ENCODE results near the gene UPK3A. TPM values are rescaled to one million over a fixed set of nuclear protein-coding genes. Genes with fewer than 3 reads are reported as not detected.

Gene UPK3A
- total RNA-seq, result 0.40 TPM
- long read RNA-seq, result 0 reads

DNA sequence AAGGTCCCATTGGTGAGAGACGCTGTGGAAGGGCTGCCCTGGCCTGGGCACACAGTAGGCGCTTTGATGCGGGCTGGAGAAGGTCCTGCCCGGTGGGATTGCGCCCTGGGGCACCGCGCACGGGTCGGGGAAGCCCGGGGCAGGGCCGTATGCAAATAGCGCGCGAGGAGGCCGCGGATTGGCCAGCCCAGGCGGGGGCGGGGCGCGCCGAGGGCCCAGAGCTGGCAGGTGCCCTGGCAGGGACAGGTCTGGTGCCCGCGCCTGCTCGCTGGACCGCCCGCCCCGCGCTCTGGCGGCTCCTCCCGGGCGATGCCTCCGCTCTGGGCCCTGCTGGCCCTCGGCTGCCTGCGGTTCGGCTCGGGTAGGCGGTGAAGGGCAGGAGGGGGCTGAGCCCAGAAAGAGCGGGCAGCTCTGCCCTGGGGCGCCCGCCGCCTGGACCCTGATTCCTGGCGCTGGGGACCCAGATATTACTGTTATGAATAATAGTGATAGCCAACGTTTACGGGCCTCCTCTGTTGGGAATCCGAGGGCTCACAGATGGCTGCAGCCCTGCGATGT is at the start of gene UPK3A:
Gene UPK3A (plus strand): TSS at position 245 of the 558 bp plus-strand sequence. CDS start 65 bp downstream, at position 310.
- DNase-seq (ENCODE audit: low spot score), result peak; percentile 90
- intact Hi-C loops (cut with DNase I), result no loop called here

GRCh38 chr22:45235101-45235777 is 49.5 kb upstream of the UPK3A start:
- DNase-seq (ENCODE audit: low spot score), result peak; percentile 86
- intact Hi-C loops (cut with DNase I), result no loop called here

DNA sequence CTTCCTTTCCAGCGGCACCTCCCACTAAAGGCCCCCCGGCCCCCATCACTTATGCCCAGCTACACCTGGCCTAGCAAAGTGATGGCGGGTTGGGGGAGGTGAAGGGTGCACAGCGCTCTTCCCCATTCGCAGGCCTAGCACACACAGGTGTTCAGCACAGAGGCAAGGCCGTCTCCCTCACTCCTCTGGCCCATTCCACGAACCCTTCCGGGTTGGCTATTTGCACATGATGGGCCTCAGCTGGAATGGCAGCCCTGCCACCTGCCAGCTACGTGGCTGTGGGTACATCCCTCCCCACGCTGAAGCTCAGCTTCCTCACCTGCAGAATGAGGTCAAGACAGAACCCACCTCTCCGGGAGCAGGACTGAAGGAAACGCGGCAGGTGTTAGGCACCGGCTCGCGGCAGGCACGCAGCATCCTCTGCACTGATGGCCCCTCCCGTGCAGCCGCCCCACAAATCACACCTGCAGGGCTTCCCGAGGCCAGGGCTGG is 48.9 kb upstream of the UPK3A start:
- intact Hi-C loops (cut with DNase I), result no loop called here
- no peak for DNase-seq (ENCODE audit: low spot score)

DNA sequence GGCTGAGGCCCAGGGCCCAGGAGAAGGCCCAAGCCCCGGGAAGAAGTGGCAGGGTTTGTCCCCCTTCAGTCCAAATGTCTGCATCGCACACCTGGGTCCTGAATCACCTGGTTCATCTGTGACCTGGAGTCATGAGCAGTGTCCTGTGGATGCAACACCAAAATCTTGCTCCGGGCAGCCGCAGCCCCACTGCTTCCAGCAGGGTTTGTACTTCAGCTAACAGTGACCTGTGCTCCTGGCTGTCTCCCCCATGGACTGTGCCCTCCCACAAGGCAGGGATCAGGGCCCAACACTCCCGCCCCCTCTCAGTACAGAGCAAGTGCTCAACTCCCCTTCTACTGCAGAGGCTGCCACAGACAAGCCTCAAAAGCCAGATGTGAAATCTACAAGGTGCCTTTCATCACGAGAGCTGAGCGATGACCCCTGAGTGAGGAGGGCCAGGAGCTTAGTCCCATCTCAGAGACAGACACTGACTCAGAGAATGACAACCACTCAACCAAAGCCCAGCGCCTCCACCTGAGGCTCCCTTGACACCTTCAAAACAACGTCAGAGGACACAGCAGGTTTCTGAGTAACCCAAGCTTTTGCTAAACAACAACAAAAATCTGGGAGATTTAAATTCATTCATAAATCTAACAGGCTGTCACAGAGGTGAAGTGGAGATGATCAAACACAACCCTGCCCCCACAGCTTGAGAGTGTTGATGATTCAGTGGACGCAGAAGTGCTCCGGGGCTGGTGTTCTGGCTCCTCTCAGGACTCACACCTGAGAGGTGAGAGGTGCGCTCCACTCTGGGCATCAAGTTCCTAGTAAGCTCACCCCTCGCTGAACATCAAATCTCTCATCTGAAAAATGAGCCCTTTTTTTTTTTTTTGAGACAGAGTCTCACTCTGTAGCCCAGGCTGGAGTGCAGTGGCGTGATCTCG is 47.4 kb upstream of the UPK3A start:
- DNase-seq (ENCODE audit: low spot score), result no peak
- intact Hi-C loops (cut with DNase I), result no loop called here

DNA sequence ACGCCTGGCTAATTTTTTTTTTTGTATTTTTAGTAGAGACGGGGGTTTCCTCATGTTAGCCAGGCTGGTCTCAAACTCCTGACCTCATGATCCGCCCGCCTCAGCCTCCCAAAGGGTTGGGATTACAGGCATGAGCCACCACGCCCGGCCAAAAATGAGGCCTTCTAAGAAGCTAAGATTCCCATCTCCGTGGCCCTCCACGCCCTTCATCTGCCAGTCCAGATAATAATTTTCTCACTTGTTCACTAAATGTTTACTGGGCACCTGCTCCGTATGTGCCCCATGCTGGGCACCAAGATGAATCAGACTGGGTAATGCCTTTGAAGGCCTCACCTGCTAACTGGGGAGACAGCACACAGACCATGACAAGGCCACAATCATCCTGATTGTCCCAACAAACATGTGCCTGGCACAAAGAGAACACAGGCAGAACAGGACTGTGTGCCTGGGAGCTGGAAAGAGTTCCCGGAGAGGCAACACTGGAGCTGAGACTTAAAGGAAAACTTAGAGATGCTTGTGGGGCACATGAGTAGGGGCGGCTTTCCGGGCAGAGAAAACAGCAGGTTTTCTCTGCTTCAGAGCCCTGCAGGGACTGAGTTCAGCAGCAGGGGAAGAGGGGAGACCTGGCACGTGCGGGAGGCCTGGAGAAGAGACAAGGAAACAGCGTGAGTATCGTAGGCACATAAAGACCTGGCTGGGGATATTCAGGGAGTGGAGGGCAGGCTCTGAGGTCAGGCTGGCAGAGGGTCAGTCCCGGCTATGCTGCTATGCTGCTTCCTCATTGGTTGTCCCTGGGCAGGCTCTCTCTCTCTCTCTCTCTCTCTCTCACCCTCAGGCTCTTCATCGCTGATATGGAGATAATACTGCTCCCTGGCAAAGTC is 46.4 kb upstream of the UPK3A start:
- DNase-seq (ENCODE audit: low spot score), result no peak
- intact Hi-C loops (cut with DNase I), result no loop called here

DNA sequence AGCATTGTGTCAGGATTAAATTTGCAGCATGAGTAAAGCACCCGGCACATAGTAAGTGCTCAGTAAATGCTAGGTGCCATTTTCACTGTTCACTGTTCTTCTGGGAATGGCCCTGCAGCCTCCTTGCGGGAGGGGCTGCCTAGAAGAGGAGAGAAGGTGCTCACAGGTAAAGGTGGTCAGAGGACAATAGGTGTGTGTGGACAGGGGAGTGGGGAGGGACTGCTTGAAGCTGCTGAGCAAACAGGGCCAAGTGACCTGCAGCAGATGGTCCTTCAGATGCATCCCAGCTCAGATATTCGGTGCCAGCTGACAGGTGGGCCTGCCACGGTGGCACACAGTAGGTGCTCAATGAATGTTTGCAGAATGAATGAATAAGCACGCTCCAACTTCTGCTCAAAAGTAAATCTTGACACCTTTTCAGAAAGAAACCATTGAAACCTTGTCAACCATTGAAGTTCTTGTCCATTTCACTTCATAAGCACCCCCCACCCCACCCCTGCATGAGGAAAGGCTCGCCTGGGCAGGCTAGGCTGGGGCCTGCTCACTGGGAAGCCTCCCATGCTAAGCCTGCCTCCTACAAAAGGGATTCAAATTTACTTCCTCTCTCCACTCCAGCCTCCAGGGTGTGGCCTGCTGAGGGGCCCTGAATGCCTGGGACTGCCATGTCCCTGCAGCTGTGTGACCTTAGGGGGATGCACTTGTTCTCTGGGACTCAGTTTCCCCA is 45.6 kb upstream of the UPK3A start:
- intact Hi-C loops (cut with DNase I), result no loop called here
- DNase-seq (ENCODE audit: low spot score), result no peak

- no peak for DNase-seq (ENCODE audit: low spot score)
Observed at GRCh38 chr22:45239681-45240051, 45.1 kb upstream of the UPK3A start.

DNA sequence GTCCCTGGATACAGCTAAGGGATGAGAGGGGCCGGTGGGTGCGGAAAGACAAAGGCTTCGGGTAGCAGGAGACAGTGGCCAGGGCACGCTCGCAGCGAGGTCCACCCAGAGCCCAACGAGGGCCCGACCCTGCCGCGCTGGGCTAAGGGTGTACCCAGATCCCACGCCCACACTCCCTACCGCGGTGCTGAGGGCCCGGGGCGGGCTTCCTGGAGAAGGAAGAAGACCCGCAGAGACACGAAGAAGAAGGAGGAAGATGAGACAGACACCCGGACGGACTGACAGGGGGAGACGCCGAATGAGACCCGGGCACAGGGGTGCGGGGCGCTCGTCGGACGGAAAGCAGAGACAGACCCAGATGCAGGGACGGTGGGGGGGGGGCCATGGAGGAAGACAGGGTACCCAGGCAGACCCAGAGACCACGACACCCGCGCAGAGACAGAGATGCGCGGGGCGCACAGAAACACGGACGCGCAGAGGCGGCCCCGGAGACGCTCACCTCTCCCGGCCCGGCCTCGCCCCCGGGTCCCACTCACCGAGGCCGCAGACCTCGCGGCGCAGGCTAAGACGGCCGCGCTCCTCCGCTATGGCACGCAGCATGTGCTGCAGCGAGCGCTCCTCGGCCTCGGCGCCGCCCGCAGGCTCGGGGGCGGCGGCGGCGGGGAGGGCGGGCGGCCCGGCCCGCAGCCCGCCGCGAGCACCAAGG is 44.5 kb upstream of the UPK3A start:
- intact Hi-C loops (cut with DNase I), result loop anchor here (10.0 kb wide), 1 partner anchor 75 kb away; the partner anchor contains the start of gene NUP50
- no peak for DNase-seq (ENCODE audit: low spot score)

More at GRCh38 chr22:45239681-45240051, 45.1 kb upstream of the UPK3A start:
- intact Hi-C loops (cut with DNase I), result loop anchor here (10.0 kb wide), 1 partner anchor 75 kb away; the partner anchor contains the start of gene NUP50

DNA sequence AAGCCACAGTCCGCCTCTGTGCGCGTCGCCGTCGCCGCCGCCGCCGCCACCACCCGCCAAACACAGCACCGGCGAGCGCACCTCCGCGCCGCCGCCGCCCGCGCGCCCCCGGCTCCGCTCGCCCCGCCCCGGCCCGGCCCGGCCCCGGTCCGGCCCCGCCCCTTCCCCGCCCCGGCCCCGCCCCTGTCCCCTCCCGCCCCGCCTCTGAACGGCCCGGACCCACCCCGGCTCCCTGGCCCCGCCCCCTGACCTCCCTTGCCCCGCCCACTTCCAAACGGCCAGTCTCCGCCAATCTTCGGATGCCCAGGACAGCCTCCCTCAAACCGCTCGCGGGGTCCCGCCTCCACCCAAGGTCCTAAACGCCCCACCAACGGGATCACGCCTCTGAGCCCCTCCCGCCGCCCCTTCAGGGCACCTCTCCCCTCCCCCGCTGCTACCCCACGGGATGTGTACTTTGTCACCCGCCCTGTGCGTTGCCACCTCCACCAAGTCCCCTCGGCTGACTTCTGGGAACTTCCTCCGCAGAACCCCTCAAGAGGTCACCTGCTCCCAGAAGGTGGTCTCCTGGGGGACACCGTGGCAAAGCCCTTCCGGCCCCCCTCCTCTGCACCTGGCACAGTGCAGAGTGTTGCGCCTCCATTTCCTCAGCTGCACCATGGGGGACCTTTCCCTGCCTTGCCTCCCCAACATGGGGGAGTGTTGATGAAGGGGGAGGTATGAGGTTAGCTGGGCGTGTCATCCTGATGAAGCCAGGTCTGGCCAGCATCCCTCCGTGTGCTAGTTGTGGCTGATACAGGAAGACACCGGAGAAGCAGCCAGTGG is 43.7 kb upstream of the UPK3A start, which contains the start of gene KIAA0930:
Gene KIAA0930 (minus strand): TSS at position 85 of the 822 bp plus-strand sequence. CDS start 191 bp downstream, outside the sequence.
- intact Hi-C loops (cut with DNase I), result loop anchor here (10.0 kb wide), 1 partner anchor 76 kb away; the partner anchor contains the start of gene NUP50

GRCh38 chr22:45242778-45243191 is 42.0 kb upstream of the UPK3A start:
- intact Hi-C loops (cut with DNase I), result loop anchor here (10.0 kb wide), 1 partner anchor 78 kb away; the partner anchor contains the start of gene NUP50
- no peak for DNase-seq (ENCODE audit: low spot score)

More for the DNA sequence above, 43.7 kb upstream of the UPK3A start, which contains the start of gene KIAA0930:
- peak; percentile 92 for DNase-seq (ENCODE audit: low spot score)

DNA sequence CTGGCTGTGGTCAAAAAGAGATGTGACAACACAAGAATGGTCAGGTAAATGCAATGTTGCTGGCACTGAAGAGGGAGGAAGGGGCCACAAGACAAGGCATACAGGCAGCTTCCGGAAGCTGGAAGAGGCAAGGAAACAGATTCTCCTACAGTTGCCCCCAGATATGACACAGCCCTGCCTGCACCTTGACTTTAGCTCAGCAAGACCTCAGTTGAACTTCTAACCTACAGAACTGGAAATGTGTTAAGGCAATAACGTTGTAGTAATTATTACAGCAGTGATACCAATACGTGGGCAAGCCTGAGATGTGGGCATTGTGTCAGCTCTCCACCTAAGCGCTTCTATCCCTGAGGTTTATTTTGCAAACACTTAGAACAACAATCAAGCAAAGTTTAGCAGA is 39.8 kb upstream of the UPK3A start:
- intact Hi-C loops (cut with DNase I), result loop anchor here (10.0 kb wide), 1 partner anchor 80 kb away; the partner anchor contains the start of gene NUP50
- no peak for DNase-seq (ENCODE audit: low spot score)

GRCh38 chr22:45246060-45246985 is 38.4 kb upstream of the UPK3A start:
- no peak for DNase-seq (ENCODE audit: low spot score)
- intact Hi-C loops (cut with DNase I), result loop anchor here (10.0 kb wide), 1 partner anchor 82 kb away; the partner anchor contains the start of gene NUP50

- intact Hi-C loops (cut with DNase I), result loop anchor here (10.0 kb wide), 1 partner anchor 84 kb away; the partner anchor contains the start of gene NUP50
- no peak for DNase-seq (ENCODE audit: low spot score)
Observed at GRCh38 chr22:45248832-45249561, 35.8 kb upstream of the UPK3A start.

DNA sequence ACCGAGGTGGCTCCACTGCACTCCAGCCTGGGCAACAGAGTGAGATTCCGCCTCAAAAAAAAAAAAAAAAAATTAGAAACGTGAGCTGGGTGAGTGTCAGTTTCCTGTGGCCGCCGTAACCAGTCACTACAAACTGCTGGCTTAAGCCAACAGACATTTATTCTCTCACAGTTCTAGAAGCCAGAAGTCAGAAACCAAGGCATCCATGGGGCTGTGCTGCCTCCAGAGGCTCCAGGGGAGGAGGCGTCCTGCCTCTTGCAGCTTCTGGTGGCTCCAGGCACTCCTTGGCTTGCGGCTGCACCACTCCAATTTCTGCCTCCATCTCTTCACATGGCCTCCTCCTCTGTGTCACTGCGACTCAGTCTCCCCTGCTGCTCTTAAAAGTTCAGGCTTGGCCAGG is 32.9 kb upstream of the UPK3A start:
- intact Hi-C loops (cut with DNase I), result no loop called here
- no peak for DNase-seq (ENCODE audit: low spot score)

Measured in cardiac septum (tissue), 1 donor.